ENCODE measurements around the gene HEY2. TPM values are rescaled to one million over a fixed set of nuclear protein-coding genes. Genes with fewer than 3 reads are reported as not detected.
"Not testable (repeated sequence)": the region's sequence is repeated elsewhere in the genome, so short reads cannot be mapped to it uniquely, and the experiment has no call there.

The HEY2 gene
- polyA plus RNA-seq, 3 donors from 2014 or later, result 0.72 to 2.1 (median 0.76) TPM

DNA sequence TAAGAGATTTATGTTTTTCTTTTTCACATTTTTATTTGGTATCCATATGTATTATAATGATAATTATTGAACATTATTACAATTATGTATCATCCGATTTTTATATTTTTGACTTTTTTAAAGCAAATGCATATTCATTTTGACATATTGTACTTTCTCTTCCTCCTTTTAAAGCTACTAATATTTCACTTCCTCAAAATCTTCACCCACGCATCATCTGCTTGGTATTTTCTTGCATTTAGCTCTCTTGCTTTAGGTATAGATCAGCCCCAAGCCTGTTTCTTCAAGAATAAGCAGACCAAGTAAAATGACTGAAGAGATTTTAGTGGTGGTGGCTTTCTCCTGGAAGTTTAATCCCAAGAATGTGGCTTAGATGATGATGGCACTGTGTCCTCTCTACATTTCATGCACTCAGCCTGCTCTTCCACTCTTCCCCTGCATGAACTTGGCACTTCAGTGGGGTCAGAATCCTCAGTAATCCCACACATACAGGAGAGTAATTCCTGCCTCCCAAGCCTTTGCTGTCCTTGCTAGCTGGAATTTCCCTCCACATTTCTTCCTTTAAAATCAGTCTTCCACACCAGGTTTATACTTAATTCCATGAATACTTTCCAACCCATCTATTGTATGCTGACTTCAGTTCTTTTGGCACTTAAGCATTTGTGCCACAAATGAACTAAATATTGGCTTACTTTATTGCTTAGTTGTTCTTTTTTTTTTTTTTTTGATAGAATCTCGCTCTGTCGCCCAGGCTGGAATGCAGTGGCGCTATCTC is 49.5 kb downstream of the HEY2 start:
- Mint-ChIP-seq H3K9me3 (no peaks in the 10 kb centered on the region), H3K27ac (peak overlapping the region in 1 of 6 donors; percentile 40), H3K4me3 (no peak overlapping the region), H3K36me3 (peaks cover 0 to 8% (median 6%) of the 10 kb centered on the region in 3 donors), H3K4me1 (peaks cover 42 to 70% of the 10 kb centered on the region in 2 donors), H3K27me3 (ENCODE audit: low read depth in 3 of 3) (no peaks in the 10 kb centered on the region)
- DNase-seq, result no peak

DNA sequence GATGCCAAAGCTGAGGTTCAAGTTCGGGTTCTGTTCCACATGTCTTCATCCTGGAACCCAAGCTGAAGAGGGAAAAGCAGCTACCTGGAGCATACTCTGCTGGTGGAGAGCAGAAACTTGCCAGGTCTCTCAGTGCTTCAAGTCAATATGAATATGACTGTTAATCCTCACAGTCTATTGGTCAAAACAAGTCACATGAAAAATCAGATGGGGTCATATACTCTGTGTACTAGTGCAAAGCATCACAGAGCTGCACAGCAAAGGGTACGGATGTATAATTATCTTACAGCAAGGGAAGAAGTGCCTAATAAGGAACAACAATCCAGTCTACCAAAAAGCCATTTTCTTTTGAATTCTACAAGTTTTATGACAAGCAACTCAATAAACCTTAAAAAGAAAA is 53.0 kb downstream of the HEY2 start:
- Mint-ChIP-seq H3K4me3 (peak overlapping the region in 1 of 5 donors; percentile 13), H3K9me3 (no peaks in the 10 kb centered on the region), H3K36me3 (peaks cover 0 to 8% (median 6%) of the 10 kb centered on the region in 3 donors), H3K27ac (peak overlapping the region in 5 of 6 donors; percentile 31 to 74 (median 42)), H3K27me3 (ENCODE audit: low read depth in 3 of 3) (no peaks in the 10 kb centered on the region), H3K4me1 (peaks cover 48 to 77% of the 10 kb centered on the region in 2 donors)
- no peak for DNase-seq

DNA sequence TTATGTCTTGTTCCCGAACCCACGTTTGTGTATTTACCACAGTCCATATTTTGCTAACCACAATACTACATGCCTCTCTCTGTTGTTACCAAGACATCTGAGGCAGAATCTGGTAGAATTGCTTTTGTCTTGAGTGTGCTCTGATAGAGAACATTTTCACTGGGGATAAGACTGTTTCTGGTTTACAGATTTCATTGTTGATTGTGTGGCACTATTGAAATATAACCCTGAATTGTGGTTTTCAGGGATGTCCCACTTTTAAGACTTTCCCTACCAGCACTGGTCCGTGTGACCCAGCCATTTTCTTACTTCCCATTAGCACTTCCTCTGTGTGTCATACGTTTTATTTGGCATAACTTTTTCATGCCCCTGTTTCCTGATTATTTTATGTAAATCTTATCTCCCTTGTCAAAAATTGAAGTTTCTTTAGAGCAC is 53.5 kb downstream of the HEY2 start:
- Mint-ChIP-seq H3K27ac (peak overlapping the region; percentile 42 to 86 (median 60)), H3K9me3 (no peaks in the 10 kb centered on the region), H3K27me3 (ENCODE audit: low read depth in 3 of 3) (no peaks in the 10 kb centered on the region), H3K4me3 (peak overlapping the region in 2 of 5 donors; percentile 1 to 3), H3K36me3 (peaks cover 0 to 6% (median 6%) of the 10 kb centered on the region in 3 donors), H3K4me1 (peaks cover 50 to 77% of the 10 kb centered on the region in 2 donors)
- no peak for DNase-seq

DNA sequence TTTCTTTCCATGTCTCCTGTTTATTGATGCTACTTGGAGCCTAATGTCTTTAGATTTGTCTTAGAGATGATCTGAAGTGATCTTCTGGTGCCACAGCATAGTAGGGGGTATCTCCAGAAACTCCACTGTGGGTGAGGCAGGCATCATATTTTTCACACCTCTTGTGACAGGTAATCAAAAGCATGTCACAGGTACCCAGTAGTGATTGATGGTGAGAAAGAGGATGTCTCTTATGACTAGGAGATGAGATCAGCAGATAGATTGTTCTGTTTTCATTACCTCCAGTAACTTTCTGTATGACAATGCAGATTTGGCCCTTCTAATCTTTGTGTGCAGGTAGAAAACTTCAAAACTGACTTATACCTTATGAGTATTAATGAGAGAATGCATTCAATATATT is 54.8 kb downstream of the HEY2 start:
- Mint-ChIP-seq H3K9me3 (no peaks in the 10 kb centered on the region), H3K4me3 (no peak overlapping the region), H3K27me3 (ENCODE audit: low read depth in 3 of 3) (no peaks in the 10 kb centered on the region), H3K4me1 (peaks cover 59 to 82% of the 10 kb centered on the region in 2 donors), H3K27ac (peak overlapping the region in 3 of 6 donors; percentile 1 to 62 (median 35)), H3K36me3 (peaks cover 0 to 7% (median 6%) of the 10 kb centered on the region in 3 donors)
- no peak for DNase-seq

DNA sequence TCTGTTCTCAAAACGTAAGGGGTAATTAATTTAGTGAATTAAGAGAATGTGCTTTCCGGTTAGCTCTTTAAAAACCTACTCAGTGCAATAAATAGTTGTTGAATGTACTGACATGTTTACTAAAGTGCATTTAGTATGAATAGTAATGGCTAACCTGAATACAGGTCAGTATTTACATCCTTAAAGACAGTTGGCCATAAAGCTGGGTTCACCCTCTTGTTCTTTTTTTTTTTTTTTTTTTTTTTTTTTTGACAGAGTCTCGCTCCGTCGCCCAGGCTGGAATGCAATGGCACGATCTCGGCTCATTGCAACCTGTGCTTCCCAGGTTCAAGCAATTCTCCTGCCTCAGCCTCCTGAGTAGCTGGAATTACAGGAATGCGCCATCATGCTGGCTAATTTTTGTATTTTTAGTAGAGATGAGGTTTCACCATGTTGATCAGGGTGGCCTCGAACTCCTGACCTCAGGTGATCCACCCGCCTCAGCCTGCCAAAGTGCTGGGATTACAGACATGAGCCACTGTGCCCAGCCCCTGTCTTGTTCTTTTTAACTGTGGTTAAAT is 55.5 kb downstream of the HEY2 start:
- peaks cover 61 to 82% of the 10 kb centered on the region in 2 donors for H3K4me1 Mint-ChIP-seq
- DNase-seq; H3K36me3 Mint-ChIP-seq; H3K9me3 Mint-ChIP-seq; H3K4me3 Mint-ChIP-seq; H3K27ac Mint-ChIP-seq; H3K27me3 Mint-ChIP-seq (ENCODE audit: low read depth in 3 of 3): not testable (repeated sequence)

DNA sequence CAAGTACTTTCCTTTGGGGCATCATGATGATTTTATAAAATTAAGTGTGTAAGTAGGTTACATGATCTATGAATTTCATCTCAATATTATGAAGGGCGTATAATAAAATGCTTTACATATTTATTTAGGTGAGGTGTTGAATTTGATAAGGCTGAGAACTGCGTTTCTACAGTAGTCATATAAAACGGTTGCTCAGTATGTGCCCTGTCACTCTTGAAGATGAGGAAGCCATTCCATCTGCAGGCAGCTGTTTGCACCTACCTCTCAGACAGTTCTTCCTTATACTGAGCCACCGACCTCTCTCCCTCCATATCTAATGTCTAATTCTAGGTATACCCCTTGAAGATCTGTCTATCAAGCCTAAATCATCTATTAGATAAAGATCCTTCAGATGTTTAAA is 57.4 kb downstream of the HEY2 start:
- Mint-ChIP-seq H3K4me3 (no peak overlapping the region), H3K27ac (peak overlapping the region in 1 of 6 donors; percentile 30), H3K36me3 (peaks cover 0 to 7% (median 0%) of the 10 kb centered on the region in 3 donors), H3K9me3 (no peaks in the 10 kb centered on the region), H3K27me3 (ENCODE audit: low read depth in 3 of 3) (peaks cover 0 to 3% (median 0%) of the 10 kb centered on the region in 3 donors), H3K4me1 (peaks cover 71 to 79% of the 10 kb centered on the region in 2 donors)
- no peak for DNase-seq

DNA sequence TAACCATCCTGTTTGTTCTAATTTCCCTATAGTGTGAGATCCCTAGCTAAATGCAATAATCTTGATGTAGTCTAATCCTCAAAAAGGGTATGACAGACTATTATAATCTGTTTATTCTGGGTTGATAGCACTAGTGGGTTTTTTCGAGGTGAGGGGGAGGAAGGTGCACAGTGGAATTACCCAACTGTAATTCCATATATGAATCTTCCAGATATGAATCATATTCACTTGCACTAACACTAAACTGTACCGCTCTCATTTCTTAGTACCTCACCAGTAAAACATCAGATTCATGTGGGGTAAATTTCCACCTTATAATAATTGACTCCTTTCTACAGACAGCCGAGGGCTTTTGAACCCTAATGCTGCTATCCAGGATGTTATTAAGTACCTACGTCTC is 57.9 kb downstream of the HEY2 start:
- no peak overlapping the region for H3K4me3 Mint-ChIP-seq
- H3K36me3 Mint-ChIP-seq, result peaks cover 0 to 7% (median 0%) of the 10 kb centered on the region in 3 donors
- peak overlapping the region in 2 of 6 donors; percentile 4 to 30 for H3K27ac Mint-ChIP-seq
- peaks cover 73 to 79% of the 10 kb centered on the region in 2 donors for H3K4me1 Mint-ChIP-seq
- no peaks in the 10 kb centered on the region for H3K9me3 Mint-ChIP-seq
- H3K27me3 Mint-ChIP-seq (ENCODE audit: low read depth in 3 of 3), result peaks cover 0 to 3% (median 0%) of the 10 kb centered on the region in 3 donors
- no peak for DNase-seq

DNA sequence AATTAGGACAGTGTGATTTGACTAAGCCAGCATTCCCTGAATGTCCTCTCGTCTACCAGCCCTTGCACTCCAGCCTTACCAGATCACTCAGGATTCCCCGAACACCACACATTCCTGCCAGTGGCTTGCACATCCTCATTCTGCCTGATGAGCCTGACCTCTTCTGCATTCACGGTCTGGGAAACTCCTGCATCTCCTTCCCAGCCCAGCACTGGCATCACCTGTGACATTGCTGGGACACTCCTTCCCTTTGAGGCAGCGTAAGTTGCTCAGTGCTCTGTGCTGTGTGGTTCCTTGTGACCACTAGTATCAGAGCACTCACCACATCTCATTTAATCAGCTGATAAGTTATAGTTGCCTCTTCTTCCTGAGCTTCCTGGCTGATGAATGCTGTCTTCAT is 58.6 kb downstream of the HEY2 start:
- H3K27me3 Mint-ChIP-seq (ENCODE audit: low read depth in 3 of 3), result peaks cover 0 to 3% (median 0%) of the 10 kb centered on the region in 3 donors
- no peak for DNase-seq
- H3K4me1 Mint-ChIP-seq, result peaks cover 73 to 79% of the 10 kb centered on the region in 2 donors
- H3K27ac Mint-ChIP-seq, result peak overlapping the region in 2 of 6 donors; percentile 29 to 70
- H3K36me3 Mint-ChIP-seq, result peaks cover 0 to 7% (median 0%) of the 10 kb centered on the region in 3 donors
- no peaks in the 10 kb centered on the region for H3K9me3 Mint-ChIP-seq
- H3K4me3 Mint-ChIP-seq, result peak overlapping the region in 1 of 5 donors; percentile 2

DNA sequence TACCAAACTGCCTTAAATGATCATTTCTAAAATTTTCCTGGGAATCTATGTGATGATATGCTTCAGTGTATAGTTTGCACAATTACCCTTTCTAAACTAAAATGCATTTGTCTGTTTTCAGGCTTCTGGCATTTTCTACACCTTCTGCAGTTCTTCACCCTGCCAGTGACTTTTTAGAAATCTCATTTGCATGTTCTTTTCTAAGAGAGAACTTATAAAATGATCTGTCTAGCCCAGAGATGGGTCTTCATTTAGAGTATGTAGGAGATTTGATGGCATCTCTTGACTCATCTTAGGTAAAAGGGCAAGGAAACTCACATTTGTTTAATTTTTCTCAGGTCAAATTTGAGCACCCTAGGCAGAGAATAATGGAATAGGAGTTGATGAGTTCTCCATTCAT is 59.2 kb downstream of the HEY2 start:
- peaks cover 0 to 7% (median 0%) of the 10 kb centered on the region in 3 donors for H3K36me3 Mint-ChIP-seq
- peak overlapping the region in 1 of 5 donors; percentile 2 for H3K4me3 Mint-ChIP-seq
- H3K27ac Mint-ChIP-seq, result peak overlapping the region in 2 of 6 donors; percentile 13 to 70
- no peaks in the 10 kb centered on the region for H3K9me3 Mint-ChIP-seq
- H3K4me1 Mint-ChIP-seq, result peaks cover 70 to 75% of the 10 kb centered on the region in 2 donors
- peaks cover 0 to 3% (median 0%) of the 10 kb centered on the region in 3 donors for H3K27me3 Mint-ChIP-seq (ENCODE audit: low read depth in 3 of 3)
- DNase-seq, result no peak

DNA sequence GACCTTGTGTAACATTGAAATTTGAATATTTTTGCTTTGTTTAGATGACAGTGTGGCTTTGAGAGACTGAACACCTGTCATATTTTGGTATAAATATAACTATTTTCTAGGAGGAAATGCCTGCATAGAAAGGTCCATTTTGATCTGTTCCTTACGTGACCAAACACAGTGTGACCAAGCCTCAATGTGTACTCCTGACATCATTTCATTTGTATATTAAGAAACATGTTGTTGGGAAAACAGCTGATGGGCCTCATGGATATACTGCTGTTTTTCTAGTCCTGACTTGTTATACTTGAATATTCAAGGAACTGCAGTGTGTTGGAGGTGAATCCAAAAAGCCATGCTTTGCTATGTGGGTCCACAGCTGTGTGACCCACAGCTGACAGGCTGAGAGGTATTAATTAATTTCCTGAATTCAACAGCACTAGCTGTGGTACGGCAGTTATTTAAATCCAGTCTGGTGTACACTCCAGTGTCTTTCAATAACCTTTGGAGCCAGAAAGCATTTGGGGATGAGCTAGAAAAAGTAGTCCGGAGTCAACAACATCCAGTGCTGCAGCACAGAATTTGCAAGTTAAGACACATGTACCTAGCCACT is 60.2 kb downstream of the HEY2 start:
- H3K27me3 Mint-ChIP-seq (ENCODE audit: low read depth in 3 of 3), result peaks cover 0 to 3% (median 0%) of the 10 kb centered on the region in 3 donors
- H3K36me3 Mint-ChIP-seq, result peaks cover 0 to 7% (median 0%) of the 10 kb centered on the region in 3 donors
- no peaks in the 10 kb centered on the region for H3K9me3 Mint-ChIP-seq

DNA sequence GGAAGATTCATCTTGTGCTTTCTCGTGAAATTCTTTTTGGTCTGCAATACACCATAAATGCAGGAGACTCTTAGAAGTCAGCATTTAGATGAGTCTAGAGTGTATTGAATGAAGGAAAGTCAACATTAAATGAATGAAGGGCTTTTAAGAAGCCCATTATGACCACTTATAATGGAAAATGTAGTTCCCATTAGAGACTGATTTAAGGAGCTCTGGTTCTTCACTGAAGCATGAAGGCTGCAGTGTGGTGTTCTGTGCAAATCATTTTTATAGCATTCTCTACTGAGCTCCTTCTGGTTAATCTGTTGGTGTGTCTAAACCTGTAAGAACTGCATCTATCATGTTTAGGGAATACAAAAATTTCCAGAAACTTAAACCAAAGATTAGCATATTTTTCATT is 61.0 kb downstream of the HEY2 start:
- peaks cover 0 to 12% (median 4%) of the 10 kb centered on the region in 3 donors for H3K36me3 Mint-ChIP-seq
- H3K9me3 Mint-ChIP-seq, result no peaks in the 10 kb centered on the region
- H3K27me3 Mint-ChIP-seq (ENCODE audit: low read depth in 3 of 3), result peaks cover 0 to 3% (median 0%) of the 10 kb centered on the region in 3 donors
- H3K4me3 Mint-ChIP-seq, result no peak overlapping the region
- peaks cover 70 to 76% of the 10 kb centered on the region in 2 donors for H3K4me1 Mint-ChIP-seq
- no peak for DNase-seq
- H3K27ac Mint-ChIP-seq, result no peak overlapping the region

More for the DNA sequence above, 60.2 kb downstream of the HEY2 start:
- no peak for DNase-seq
- H3K27ac Mint-ChIP-seq, result no peak overlapping the region
- peaks cover 65 to 70% of the 10 kb centered on the region in 2 donors for H3K4me1 Mint-ChIP-seq
- H3K4me3 Mint-ChIP-seq, result no peak overlapping the region

Measured in immature natural killer cell (primary cell).